ENCODE measurements around the gene SETD4. TPM values are rescaled to one million over a fixed set of nuclear protein-coding genes. Genes with fewer than 3 reads are reported as not detected.

SETD4 gene
- total and polyA plus RNA-seq, 2 of the 8 experiments (the other 6 are each of a cell fraction or from before 2014, with no cell fraction given): 20.1 to 46.6 TPM

GRCh38 chr21:36047139-36047538, 13.2 kb downstream of the SETD4 start (continued):
- no peak for TF ChIP-seq CHD7 (IDR thresholded peaks at IDR 0.05; ENCODE audit: insufficient replicate concordance, low read length)
- no peak for TF ChIP-seq NANOG (IDR thresholded peaks at IDR 0.05; ENCODE audit: insufficient read depth, low read depth, low read length, poor library complexity, severe bottlenecking)
- no peak for TF ChIP-seq SIRT6 (IDR thresholded peaks at IDR 0.05; ENCODE audit: low read length)
- TF ChIP-seq CTCF (IDR thresholded peaks at IDR 0.05; ENCODE audit: control extremely low read depth in 1 of 3, insufficient read depth in 1 of 3, low read depth in 1 of 3, low read length in 3 of 3): peak in 1 of 3 experiments; percentile 8; a peak in 1 of 4 replicates
